ENCODE measurements around the gene CTXND1.
"Not testable (repeated sequence)": the region's sequence is repeated elsewhere in the genome, so short reads cannot be mapped to it uniquely, and the experiment has no call there.

The CTXND1 gene

DNA sequence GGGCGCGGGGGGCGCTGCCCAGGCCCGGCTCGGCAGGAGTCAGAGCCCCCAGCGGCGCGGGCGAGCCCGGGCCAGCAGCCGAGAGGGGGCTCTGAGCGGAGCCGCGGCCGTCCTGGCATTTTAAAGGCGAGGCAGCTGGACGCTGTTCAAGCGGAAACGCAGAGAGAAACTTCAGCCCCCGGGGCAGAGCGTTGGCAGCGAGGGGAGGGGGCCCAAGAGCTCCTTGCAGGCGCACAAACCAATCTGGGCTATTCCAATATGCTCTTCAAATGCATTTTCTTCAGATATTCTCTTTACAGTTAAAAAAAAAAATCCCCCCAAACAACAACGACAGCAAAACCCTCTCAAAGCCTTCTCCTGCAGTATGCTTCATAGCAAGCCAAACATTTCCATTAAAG lies at the start of gene CTXND1:
Gene CTXND1 (minus strand): TSS at position 93 of the 398 bp plus-strand sequence. CDS start 50,264 bp downstream, outside the sequence.
- no peak for DNase-seq

- no peak for DNase-seq
Observed at GRCh38 chr15:80301472-80301871, 49.5 kb upstream of the CTXND1 start.

DNA sequence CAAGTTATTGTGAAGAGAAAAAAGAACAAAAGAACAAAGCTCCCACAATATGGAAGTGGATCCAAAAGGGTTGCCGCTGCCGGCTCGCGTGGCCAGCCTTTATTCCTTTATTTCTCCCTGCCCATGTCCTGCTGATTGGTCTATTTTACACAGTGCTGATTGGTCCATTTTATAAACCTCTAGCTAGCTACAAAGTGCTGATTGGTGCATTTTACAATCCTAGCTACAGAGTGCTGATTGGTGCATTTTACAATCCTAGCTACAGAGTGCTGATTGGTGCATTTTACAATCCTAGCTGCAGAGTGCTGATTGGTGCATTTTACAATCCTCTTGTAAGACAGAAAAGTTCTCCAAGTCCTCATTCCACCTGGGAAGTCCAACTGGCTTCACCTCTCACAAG lies 43.8 kb upstream of the CTXND1 start:
- DNase-seq = not testable (repeated sequence)

GRCh38 chr15:80292079-80292478 lies 40.1 kb upstream of the CTXND1 start:
- no peak for DNase-seq

- DNase-seq = not testable (repeated sequence)
Observed at GRCh38 chr15:80290891-80291290, 38.9 kb upstream of the CTXND1 start.

GRCh38 chr15:80289528-80290495 lies 37.8 kb upstream of the CTXND1 start:
- DNase-seq = no peak

DNA sequence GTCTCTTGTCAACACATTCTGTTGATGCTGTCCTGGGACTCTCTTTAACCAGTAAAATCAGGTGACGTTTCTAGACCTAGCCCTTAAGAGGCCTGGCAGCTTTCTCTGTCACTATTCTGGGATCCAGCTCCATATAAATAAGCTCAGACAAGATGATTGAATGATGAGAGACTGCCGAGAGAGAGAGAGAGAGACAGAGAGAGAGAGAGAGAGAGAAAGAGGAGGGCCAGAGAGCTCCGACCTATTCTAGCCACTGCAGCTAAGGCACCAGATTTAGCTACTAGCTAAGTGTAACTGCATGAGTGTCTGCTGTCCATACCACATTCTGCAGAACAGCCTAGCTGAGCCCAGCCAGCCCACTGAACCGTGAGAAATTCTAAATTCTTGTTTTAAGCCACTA lies 36.1 kb upstream of the CTXND1 start:
- DNase-seq = no peak

GRCh38 chr15:80286055-80286454 lies 34.0 kb upstream of the CTXND1 start:
- DNase-seq = no peak

DNA sequence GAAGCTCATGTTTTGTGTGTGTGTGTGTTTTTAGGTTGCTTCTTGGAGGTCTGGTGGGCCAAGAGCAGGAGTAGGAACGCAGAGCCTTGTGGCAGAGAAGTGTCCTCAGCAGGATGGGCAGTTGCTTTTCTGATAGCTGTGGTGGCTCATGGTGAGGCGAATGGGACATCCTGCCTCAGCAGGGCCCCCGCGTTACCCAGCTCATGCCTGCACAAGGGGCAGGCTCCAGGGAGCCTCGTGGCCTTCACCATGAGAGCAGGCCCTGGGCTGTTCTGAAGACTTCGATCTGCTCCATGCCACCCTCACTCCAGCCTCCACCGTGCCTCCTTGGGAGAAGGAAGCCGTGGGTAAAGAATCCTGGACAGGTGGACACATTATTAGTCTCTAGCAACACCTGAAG lies 33.4 kb upstream of the CTXND1 start:
- no peak for DNase-seq

DNA sequence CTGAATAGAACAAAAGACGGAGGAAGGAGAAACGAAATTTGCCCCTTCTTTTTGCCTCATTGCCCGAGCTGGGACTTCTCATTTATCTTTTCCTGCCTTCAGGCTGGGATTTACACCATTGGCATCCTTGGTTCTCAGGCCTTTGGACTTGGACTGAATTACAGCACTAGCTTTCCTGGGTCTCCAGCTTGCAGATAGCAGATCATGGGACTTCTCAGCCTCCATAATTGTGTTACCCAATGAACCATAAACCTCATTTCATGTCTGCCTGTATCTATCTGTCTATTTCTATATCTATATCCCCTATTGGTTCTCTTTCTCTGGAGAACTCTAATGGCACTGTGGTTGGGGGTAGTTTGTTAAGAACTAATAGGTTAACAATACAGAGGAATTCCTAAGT lies 31.5 kb upstream of the CTXND1 start:
- DNase-seq = no peak

DNA sequence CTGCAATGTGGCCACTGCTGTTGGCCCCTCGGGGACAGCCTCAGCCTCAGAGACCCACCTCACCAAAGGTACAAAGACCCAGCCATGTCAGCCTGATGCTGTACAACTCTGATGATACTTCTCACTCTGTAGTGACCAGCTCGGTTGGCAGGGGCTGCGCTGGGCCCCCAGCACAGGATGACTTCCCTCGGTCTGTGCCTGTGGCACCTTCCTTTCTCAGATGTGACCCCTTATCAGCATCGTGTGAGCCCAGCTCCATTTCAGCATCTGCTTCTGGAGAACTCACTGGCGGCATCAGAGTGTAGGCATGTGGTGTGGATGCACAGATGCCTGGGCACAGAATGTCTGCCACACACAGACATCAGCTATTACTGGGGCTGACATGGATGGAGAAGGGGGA lies 25.1 kb upstream of the CTXND1 start:
- DNase-seq = no peak

DNA sequence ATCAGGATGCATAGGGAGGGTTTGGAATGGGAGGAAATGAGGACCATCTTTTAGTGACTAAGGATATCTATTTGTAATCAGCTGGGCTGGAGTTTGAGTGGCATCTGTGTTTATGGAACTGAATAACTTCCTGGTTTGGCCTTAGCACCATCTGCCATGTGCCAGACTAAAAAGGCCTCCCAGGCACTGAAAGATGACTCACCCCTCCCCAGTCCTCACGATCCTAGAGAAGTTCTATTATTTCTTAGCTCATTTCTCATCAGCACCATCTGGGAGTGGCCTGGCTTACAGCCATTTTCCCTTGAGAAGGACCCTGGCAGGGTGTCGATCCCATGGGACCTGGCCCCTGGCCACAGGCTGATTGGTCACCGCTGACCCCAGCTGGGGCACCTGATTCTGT lies 23.9 kb upstream of the CTXND1 start:
- DNase-seq = no peak

DNA sequence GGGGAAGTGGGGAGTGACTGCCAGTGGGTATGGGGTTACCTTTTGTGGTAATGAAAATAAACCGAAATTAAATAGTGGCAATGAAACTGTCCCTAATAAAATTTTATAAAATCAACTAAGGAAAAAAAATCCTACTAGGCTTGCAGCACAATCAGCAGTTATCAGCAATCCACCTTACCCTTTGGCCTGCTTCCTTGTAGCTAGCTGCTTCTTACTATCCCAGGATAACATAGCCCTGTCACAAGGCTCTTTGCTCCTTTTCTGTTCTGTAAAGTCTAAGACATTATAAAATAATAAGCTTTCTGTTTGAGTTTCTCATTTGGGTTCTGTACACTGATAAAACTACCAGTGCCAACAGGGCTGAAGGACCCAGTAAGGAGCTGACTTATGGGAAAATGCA lies 23.0 kb upstream of the CTXND1 start:
- no peak for DNase-seq

- no peak for DNase-seq
Observed at GRCh38 chr15:80274554-80274953, 22.5 kb upstream of the CTXND1 start.

- no peak for DNase-seq
Observed at GRCh38 chr15:80272987-80273386, 21.0 kb upstream of the CTXND1 start.

DNA sequence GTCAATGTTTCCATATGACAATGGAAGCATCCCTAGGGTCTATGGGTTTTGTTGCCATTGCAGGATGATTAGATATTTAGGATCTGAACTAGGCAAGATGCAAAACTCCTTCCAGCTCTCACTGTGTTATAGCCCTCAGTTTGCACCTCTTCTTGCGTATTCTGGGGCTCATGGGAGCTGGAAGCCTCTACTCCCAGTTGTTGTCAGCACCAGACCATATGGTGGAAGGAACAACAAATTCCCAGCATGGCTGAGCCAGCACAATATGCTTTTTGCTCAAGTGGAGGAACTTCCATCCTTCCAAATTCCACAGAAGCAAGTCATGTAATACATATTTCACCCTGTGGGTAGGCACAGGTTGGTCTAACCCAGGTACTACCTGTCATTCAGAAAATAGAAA lies 18.5 kb upstream of the CTXND1 start:
- DNase-seq = no peak

DNA sequence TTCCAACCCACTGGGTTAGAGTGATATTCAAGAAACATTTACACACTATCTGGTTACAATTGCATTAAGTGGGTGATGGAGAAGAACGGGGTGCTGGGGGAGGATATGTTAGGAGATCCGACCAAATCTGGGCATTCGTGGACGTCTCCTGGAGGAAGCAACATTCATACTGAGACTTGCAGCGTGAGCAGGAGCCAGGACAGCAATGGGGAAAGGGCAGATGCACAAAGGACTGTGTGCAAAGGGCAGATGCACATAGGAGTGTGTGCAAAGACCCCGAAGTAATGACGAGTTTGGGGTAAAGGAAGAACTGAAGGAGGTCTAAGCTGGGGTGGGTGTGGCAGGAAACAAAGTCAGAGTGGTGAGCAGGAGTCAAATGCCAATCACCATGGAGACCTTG lies 16.1 kb upstream of the CTXND1 start:
- no peak for DNase-seq

DNA sequence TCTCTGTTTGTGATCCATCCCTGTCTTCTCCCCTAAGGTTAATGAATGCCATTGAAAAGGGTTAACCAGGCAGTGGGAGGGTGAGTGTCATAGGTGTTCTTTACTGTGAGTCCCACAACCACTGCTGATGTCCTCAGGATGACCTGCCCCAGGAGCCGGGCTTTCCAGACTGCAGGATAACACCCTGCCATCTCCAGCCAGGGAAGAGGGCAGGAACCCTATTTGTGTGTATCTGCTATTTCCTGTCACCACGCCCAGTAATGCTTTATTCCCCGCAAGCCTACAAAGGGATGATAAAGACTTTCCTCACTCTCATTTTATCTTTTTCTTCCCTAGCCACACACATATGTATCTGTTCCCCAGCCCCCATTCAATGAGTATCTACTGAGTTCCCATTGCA lies 15.6 kb upstream of the CTXND1 start:
- DNase-seq = no peak

GRCh38 chr15:80266745-80267144 lies 14.7 kb upstream of the CTXND1 start:
- DNase-seq = no peak

- DNase-seq = no peak
Observed at GRCh38 chr15:80266113-80266512, 14.1 kb upstream of the CTXND1 start.

- DNase-seq = no peak
Observed at GRCh38 chr15:80265021-80265420, 13.0 kb upstream of the CTXND1 start.

DNA sequence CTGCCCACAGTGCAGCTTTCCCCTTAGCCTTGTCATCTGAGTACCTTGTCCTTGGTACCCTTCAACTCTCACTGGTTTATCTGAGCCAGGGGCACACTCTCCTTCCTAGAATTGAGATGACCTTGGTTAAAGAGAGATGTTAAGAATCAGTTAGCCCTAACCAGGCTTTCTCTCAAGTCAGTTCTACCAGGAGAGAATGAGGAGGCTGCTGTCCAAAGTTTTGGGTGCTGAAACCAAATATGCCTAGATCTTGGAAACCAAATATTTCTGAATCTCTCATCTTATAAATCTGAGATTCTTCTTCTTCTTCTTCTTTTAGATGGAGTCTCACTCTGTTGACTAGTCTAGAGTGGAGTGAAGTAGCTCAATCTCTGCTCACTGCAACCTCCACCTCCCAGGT lies 12.0 kb upstream of the CTXND1 start:
- no peak for DNase-seq

DNA sequence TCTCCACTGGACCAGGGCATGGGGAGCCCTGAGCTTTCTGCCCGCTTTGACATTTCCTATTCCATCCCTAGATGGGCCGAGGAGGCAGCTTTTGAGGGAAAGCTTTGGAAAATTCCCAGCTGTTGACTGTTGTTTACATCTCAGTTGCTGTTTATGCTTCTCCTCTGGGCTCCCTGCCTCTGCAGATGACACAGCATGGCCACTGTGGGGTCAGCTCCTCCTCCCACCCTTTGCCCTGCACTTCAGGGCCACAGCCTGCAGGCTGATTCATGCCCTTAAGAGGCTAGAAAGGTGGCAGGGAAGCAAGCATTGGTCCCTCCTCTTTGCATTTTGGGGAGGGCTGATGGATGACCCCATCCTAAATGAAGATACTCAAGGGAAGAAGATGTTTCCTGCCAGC lies 8.5 kb upstream of the CTXND1 start:
- DNase-seq = no peak

GRCh38 chr15:80259942-80260510 lies 8.0 kb upstream of the CTXND1 start:
- no peak for DNase-seq
